HG02840 (cell line): ENCODE results near the gene FITM1.

Experiments used
- ATAC-seq: cut with Tn5 transposase; IDR thresholded peaks from one replicate; pipeline ENCODE4 v1.9.1; 2021; ENCODE audit warnings: mild to moderate bottlenecking, moderate library complexity, moderate number of reproducible peaks; ENCODE audit not compliant: unreplicated experiment, low FRiP score

Gene FITM1

DNA sequence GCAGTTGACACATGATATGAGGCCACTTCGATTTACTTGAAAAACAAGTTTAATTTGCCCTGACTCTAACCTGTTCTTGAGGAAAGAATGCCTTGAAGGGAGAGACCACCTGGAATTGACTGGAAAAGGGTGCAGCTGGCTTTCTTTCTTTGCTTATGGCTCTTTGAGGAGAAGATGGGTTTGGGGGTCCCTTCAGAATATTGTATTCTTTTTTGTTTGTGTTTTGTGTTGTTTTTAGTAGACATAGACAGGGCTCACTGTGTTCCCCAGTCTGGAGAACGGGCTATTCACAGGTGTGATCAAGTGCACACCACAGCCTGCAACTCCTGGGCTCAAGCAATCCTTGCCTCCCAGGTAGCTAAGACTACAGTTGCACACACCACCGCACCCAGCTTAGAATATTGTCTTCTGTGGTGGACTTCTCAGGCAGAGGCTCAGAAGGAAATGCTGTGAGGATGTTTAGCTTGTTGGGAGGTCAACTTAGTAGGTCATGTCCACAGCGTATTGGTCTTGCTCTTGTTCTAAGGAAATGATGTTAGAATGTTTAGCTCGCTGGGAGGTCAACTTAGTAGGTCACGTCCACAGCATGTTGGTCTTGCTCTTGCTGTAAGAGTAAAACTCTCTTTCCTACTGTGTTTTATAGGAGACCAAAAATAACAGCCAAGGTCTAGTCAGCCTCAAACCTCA is 14.2 kb upstream of the FITM1 start:
- ATAC-seq = no peak

DNA sequence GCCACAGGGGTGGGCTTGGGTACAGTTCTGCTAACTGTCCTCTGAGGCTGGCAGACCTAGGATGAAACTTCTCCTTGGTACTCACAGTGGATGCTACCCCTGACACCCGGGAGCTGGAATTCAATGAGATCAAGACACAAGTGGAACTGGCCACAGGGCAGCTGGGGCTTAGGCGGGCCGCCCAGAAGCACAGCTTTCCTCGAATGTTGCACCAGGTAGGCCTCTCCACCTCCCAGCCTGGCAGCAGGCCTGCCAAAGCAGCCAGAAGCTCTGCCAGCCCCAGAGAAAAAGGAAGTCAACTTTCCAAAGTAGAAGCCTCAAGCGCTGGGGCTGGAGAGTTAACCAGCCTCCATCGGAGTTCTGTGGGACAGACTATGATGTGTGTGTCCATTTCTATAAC is 13.3 kb upstream of the FITM1 start:
- no peak for ATAC-seq

DNA sequence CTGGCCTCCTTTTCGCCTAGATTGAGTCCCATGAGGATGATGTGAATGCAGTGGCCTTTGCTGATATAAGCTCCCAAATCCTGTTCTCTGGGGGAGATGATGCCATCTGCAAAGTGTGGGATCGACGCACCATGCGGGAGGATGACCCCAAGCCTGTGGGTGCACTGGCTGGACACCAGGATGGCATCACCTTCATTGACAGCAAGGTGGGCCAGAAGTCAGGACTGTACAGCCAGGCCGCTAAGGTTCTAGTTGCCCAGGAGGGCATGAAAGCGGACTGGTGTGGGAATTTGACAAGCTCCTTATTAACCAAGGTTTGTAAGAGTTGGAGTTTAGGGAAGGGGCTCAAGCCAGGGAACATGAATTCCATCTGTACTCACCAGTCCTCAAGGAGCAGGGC is 10.8 kb upstream of the FITM1 start:
- ATAC-seq = no peak

DNA sequence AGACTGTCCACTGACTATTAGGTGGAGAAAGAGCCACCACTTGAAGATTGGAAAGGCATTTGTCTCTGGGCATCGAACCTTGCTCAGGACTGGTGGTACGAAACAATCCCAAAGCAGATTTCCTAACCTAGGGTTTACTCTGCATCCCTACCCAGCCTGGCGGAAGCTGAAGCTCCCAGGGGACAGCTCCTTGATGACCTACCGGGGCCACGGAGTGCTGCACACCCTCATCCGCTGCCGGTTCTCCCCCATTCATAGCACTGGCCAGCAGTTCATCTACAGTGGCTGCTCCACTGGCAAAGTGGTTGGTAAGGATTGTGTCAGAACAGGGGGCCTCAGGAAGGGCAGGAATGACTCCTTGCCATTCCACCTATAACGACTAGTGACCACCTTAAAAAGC is 9.2 kb upstream of the FITM1 start:
- no peak for ATAC-seq

DNA sequence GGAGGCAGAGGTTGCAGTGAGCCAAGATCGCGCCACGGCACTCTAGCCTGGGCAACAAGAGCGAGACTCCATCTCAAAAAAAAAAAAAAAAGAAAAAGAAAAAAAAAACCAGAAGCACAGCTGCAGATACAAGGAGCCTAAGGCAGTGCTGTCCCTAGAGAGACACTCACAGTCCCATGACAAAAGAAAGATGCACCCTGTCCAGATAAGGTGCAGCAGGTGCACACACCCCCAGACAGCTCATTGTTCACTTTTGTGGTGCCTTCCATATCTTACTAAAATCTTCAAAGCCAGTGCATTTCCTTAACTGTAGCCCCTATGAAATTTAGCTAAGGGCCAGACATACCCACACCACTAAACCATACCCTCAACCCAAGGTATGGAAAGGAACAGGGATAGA is 8.0 kb upstream of the FITM1 start:
- ATAC-seq = no peak

DNA sequence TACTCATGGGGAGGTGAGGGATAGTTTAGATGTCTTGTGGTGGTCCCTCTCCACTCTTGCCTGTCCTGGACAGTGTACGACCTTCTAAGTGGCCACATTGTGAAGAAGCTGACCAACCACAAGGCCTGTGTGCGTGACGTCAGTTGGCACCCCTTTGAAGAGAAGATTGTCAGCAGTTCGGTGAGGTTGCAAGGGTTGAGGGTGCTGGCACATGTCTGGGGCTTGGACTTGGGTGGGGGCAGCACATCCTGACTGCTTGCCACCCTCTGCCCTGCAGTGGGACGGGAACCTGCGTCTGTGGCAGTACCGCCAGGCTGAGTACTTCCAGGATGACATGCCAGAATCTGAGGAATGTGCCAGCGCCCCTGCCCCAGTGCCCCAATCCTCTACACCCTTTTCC is 7.6 kb upstream of the FITM1 start:
- ATAC-seq = no peak

DNA sequence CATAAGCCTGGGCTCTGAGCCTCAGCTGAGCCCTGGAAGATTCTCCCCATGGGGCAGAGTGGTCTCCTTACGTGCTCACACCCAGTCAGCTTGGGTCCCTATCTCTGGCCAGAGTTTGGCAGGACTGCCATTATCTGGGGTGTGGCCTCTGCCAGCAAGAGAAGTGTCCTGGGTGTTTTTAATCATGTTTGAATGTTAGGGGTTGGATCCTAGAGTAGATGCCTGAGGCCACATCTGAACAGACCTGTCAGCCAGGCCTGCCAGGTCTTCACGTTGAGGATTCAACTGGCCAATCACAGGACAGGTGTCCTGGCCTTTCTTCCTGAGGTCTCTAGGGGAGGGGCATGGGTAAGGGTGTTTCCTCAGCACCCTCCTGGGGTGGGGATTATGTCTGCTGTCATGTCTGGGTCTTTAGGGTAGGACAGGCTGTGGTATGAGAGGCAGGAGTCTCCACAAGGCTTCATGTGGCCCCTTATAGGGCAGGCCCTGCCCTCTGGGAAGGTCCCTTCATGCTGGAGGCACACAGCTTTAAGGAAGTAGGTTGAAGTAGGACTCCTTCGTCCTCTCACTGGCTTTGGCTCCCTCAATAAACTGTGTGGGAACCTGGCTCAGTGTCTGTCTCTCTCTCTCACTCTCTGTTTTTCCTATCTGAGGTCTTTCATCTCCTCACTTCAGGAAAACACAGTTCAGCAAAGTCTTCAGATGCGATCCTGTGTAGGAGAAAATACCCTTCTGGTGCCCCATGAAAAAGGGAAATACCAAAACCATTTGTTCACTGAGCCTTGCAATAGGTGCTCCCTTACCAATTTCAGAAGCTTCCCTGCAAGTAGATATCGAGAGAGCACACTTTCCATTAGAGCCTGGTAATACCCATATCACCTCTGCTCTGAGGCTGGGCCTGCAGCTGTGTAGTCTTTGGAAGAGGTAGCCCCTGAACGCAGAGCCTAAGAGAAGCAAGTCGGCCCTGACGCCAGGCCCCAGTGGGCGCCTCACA is 6.7 kb upstream of the FITM1 start:
- ATAC-seq = no peak

DNA sequence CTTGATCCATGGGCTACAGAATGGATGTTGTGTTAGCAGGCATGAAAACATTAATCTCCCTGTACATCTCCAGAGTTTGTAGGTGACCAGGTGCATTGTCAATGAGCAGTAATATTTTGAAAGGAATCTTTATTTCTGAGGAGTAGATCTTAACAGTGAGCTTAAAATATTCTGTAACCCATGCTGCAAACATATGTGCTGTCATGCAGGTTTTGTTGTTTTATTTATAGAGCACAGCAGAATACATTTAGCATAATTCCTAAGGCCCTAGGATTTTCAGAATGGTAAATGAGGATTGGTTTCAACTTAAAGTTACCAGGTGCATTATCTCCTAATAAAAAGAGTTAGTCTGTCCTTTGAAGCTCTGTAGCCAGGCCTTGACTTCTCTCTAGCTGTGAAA is 3.5 kb upstream of the FITM1 start:
- ATAC-seq = no peak

DNA sequence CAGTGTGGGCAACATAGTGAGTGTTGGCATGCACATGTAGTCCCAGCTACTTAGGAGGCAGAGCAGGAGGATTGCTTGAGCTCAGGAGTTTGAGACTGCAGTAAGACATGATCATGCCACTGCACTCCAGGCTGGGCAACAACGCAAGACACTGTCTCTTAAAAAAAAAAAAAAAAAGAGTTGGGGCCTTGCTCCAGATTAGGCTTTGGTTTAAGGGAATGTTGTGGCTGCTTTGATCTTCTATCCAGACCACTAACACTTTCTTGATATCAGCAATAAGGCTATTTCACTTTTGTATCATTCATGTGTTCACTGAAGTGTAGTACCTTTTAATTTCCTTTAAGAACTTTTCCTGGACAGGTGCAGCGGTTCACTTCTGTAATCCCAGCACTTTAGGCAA is 2.8 kb upstream of the FITM1 start:
- no peak for ATAC-seq

DNA sequence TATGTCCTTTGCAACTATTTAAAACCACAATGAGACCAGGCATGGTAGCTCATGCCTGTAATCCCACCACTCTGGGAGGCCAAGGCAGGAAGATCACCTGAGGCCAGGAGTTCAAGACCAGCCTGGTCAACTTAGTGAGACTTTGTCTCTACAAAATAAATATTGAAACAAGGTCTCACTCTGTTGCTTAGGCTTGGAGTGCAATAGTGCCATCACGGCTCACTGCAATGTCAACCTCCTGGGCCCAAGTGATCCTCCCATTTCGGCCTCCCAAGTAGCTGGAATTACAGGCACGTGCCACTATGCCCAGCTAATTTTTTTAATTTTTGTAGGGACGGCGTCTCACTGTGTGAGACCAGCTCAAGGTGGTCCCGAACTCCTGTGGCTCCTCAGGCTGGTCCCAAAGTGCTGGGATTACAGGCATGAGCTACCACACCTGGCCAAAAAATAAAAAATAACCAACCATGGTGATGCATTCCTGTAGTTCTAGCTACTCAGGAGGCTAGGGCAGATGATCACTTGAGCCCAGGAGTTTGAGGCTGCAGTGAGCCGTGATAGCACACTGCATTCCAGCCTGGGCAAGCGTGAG is 955 bp upstream of the FITM1 start:
- no peak for ATAC-seq

DNA sequence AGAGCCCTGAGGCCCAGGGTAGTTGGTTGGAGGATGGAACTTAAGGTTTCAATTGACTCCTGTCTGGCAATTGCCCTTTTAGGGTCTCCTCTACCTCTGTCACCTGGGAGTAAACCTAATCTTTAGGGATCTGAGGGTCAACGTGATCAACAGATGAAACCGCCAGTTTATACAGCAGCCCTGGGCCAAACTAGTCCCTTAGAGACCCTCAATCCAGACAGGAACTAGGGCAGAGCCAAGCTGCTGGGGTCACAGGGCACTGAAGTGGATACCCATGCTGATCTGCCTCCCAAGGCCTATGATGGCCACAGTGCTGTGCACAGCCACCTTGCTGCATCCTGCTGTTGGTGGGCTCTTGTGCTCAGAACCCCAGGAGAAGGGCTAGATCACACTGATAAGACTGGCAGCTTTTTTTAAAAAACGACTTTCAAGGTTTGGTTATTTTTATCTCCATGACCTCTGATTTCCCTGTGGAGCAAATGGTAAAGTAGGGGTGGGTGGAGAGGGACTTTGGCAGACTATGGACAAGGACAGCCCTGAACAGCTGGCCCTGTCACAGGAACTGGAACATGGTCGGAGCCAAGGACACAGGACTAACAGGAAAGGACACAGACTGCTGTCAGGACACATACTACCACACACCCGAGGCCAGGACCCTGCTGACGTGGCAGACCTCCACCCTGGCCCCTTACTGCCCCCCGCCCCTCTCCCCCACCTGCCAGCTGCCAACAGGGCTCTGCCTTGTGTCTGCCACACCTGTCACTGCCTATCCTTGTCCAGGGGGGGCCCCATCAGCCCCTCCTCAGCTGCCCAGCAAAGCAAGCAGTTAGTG is 474 bp downstream of the FITM1 start:
- ATAC-seq = no peak

DNA sequence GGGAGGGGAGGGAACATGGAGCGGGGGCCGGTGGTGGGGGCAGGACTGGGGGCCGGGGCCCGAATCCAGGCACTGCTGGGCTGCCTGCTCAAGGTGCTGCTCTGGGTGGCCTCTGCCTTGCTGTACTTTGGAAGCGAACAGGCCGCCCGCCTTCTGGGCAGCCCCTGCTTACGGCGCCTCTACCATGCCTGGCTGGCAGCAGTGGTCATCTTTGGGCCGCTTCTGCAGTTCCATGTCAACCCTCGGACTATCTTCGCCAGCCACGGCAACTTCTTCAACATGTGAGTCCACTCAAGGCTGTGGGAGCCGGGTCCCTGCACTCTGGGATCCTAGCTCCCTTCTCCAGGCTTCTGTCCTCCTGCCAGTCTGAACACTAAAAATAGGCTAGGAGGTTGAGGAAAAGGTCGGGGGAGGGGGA is 1.1 kb downstream of the FITM1 start:
- ATAC-seq = no peak

DNA sequence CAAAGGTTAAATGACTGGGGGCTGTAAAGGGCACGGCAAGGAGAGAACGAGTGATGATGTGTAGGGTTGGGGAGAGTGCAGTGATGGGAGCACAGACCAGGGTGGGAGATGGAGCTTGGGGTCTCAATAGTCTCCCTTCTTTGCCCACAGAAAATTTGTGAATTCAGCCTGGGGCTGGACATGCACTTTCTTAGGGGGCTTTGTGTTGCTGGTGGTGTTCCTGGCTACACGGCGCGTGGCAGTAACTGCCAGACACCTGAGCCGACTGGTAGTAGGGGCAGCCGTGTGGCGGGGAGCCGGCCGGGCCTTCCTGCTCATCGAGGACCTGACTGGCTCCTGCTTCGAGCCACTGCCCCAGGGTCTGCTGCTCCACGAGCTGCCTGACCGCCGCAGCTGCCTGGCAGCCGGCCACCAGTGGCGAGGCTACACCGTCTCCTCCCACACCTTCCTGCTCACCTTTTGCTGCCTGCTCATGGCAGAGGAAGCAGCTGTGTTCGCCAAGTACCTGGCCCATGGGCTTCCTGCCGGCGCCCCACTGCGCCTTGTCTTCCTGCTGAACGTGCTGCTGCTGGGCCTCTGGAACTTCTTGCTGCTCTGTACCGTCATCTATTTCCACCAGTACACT is 1.7 kb downstream of the FITM1 start:
- ATAC-seq = no peak

DNA sequence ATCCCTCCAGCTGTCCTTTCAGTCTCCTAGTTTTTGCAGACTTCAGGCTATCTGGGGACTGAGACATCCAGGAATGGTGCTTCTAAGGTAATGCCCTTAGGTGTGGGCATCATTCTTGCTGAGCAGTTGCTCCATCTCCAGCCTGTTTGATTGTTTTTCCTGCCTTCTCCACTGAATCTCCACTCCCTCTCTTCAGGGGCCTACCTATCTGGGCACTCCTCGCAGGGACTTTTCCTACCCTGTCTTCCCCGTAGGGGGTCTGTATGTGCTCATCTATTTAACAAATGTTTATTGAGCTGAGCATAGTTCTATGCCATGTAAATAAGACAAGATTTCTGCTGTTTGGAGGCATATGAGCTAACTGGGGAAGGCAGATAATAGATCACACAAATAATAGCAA is 2.5 kb downstream of the FITM1 start:
- no peak for ATAC-seq

DNA sequence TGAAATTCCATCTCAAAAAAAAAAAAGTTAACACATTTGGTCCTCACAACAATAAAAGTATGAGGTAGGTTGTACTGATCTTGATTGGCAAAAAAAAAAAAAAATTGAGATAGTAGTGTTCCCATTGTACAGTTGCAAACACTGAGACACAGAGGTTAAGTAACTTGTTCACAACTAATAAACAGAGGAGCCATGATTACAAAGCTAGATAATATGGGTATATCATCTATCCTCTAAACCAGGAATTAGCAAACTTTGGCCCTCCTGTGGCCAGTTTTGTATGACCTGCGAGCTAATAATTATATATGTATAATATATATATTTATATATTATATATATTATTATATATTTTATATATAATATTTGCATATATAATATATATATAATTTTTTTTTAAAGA is 3.3 kb downstream of the FITM1 start:
- ATAC-seq = no peak

DNA sequence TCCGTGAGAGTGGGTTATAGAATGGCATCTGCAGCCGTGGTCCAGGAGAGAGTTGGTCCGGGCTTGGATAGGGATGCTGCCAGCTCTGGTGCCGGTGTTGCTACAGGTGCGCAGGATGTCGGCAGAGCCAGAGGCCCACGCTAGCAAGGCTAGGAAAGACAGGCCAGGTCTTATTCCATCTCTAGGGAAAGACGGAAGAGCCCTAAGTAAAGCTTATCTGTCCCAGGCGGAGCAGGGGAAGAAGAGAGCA is 5.0 kb downstream of the FITM1 start:
- ATAC-seq = peak; percentile 13

DNA sequence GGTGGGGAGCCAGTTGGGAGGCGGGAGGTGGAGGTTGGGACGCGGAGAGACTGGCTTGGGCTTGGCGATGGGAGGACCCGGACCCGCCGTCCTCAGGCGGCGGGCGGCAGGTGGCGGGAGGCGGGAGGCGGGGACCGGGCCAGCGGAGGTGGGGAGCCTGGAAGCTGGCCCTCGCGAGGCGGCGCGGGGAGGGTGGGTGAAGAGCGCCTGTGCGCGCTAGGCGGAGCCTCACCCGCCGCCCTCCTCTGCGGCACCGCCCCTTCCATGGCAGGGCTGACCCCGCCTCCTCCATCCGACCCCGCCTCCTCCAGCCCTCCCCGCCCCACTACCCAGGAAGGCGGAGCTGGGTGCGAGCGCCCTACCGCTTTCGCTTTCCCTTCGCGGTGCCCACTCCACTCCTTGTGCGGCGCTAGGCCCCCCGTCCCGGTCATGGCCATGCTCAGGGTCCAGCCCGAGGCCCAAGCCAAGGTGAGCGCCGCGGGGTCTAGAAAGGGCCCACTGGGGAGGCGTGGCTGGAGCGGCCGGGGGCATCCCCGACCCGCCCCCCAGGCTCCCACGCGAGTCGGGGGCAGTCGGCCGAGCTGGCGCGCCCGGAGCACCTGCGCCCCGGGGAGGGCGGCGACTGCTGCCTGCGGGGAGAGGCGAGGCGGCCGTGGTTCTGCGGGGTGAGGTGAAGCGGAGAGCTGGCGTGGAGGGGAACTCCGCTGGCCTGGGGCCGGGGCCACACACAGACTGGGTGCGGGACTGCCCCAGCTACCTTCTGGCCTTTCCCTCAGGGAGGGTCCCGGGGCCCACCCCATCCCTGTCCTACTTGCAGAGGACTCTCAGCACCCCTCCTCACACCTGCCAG is 5.6 kb downstream of the FITM1 start, which contains the start of gene PSME1:
Gene PSME1 (plus strand): TSS at position 361 of the 850 bp plus-strand sequence. CDS start 69 bp downstream, at position 430.
- ATAC-seq = peak; percentile 84

DNA sequence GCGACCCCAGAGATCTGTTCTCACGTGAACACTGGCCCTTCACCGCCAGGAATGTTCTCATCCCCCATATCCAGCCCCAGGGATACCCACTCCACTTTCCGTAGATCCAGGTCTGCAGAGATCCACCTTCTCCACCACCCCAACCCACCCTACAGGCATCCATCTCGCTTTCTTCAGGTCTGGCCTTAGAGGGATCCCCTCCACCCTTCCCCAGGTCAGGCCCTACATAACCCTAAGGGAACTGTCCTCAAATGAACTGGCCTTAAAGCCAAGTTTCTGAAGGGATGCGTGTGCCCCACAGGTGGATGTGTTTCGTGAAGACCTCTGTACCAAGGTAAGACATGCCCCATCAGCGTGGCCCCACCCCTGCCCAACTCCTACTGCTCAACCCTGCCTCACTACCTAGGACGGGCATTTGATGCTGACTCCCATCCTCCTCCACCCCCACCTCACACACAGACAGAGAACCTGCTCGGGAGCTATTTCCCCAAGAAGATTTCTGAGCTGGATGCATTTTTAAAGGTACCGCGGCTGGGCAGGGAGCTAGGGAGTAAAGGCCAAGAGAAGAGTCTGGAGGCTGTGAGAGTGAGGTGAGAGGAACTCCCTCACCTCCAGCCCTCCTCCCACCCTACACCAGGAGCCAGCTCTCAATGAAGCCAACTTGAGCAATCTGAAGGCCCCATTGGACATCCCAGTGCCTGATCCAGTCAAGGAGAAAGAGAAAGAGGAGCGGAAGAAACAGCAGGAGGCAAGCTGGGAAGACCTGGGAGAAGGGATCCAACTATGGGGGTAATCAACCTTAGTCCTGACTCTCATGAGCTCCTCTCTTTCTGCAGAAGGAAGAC is 6.4 kb downstream of the FITM1 start:
- no peak for ATAC-seq
